Measurements from ENCODE around the gene RPS6KC1. TPM values are rescaled to one million over a fixed set of nuclear protein-coding genes. Genes with fewer than 3 reads are reported as not detected.

Gene RPS6KC1
- total and polyA plus RNA-seq, 9 of the 15 experiments (the other 6 are each of a cell fraction or from before 2014, with no cell fraction given), result 4.3 to 34.6 (median 20.9) TPM

DNA sequence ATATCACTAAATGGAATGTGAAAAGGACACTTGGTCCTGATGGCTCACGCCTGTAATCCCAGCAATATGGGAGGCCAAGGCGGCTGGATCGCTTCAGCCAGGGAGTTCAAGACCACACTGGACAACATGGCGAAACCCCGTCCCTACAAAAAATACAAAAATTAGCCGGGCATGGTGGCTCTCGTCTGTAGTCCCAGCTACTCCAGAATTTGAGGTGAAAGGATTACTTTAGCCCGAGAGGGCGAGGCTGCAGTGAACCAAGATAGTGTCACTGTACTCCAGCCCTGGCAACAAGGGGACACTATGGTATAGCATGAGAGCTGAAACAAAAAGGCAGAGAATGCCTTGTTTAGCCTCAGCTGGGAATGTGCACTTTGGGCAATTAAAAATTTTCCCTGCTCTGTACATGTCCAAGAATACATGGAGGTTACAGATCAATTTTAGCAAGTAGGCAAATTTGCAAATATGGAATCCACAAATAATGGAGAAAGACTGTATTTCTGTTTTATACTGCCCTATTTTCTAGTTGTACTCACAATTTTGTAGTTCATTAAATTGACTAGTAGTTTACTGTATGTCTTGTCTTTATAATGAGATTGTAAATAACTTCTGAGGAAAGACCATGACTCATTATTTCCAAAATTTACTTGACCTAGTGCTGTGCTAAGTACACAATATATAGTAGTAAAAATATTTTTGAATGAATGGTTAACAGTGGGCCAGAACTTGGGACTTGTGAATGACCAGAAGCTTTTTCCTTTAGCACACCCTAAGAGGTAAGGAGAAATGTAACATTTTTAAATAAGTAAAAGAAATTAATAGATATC is 33.4 kb upstream of the RPS6KC1 start (continued):
- TF ChIP-seq, protein P1, sequence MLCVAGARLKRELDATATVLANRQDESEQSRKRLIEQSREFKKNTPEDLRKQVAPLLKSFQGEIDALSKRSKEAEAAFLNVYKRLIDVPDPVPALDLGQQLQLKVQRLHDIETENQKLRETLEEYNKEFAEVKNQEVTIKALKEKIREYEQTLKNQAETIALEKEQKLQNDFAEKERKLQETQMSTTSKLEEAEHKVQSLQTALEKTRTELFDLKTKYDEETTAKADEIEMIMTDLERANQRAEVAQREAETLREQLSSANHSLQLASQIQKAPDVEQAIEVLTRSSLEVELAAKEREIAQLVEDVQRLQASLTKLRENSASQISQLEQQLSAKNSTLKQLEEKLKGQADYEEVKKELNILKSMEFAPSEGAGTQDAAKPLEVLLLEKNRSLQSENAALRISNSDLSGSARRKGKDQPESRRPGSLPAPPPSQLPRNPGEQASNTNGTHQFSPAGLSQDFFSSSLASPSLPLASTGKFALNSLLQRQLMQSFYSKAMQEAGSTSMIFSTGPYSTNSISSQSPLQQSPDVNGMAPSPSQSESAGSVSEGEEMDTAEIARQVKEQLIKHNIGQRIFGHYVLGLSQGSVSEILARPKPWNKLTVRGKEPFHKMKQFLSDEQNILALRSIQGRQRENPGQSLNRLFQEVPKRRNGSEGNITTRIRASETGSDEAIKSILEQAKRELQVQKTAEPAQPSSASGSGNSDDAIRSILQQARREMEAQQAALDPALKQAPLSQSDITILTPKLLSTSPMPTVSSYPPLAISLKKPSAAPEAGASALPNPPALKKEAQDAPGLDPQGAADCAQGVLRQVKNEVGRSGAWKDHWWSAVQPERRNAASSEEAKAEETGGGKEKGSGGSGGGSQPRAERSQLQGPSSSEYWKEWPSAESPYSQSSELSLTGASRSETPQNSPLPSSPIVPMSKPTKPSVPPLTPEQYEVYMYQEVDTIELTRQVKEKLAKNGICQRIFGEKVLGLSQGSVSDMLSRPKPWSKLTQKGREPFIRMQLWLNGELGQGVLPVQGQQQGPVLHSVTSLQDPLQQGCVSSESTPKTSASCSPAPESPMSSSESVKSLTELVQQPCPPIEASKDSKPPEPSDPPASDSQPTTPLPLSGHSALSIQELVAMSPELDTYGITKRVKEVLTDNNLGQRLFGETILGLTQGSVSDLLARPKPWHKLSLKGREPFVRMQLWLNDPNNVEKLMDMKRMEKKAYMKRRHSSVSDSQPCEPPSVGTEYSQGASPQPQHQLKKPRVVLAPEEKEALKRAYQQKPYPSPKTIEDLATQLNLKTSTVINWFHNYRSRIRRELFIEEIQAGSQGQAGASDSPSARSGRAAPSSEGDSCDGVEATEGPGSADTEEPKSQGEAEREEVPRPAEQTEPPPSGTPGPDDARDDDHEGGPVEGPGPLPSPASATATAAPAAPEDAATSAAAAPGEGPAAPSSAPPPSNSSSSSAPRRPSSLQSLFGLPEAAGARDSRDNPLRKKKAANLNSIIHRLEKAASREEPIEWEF (CRISPR knock-in tag; IDR thresholded peaks at IDR 0.05), result 0 out of 2 replicates have a peak, but pooled peaks have one; percentile 74
- TF ChIP-seq WHSC1 (IDR thresholded peaks at IDR 0.05; ENCODE audit: low read length) (no peak), ZNF354B (CRISPR knock-in tag; IDR thresholded peaks at IDR 0.05) (no peak), TSC22D4 (tag; IDR thresholded peaks at IDR 0.05) (no peak), EP400 (IDR thresholded peaks at IDR 0.05) (peak; percentile 32; the same call in 1 of the 2 replicates), NR3C1 (CRISPR knock-in tag; IDR thresholded peaks at IDR 0.05) (no peak)
- TF ChIP-seq, protein P2, sequence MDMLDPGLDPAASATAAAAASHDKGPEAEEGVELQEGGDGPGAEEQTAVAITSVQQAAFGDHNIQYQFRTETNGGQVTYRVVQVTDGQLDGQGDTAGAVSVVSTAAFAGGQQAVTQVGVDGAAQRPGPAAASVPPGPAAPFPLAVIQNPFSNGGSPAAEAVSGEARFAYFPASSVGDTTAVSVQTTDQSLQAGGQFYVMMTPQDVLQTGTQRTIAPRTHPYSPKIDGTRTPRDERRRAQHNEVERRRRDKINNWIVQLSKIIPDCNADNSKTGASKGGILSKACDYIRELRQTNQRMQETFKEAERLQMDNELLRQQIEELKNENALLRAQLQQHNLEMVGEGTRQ (CRISPR knock-in tag; IDR thresholded peaks at IDR 0.05), result no peak
- TF ChIP-seq, protein P3, sequence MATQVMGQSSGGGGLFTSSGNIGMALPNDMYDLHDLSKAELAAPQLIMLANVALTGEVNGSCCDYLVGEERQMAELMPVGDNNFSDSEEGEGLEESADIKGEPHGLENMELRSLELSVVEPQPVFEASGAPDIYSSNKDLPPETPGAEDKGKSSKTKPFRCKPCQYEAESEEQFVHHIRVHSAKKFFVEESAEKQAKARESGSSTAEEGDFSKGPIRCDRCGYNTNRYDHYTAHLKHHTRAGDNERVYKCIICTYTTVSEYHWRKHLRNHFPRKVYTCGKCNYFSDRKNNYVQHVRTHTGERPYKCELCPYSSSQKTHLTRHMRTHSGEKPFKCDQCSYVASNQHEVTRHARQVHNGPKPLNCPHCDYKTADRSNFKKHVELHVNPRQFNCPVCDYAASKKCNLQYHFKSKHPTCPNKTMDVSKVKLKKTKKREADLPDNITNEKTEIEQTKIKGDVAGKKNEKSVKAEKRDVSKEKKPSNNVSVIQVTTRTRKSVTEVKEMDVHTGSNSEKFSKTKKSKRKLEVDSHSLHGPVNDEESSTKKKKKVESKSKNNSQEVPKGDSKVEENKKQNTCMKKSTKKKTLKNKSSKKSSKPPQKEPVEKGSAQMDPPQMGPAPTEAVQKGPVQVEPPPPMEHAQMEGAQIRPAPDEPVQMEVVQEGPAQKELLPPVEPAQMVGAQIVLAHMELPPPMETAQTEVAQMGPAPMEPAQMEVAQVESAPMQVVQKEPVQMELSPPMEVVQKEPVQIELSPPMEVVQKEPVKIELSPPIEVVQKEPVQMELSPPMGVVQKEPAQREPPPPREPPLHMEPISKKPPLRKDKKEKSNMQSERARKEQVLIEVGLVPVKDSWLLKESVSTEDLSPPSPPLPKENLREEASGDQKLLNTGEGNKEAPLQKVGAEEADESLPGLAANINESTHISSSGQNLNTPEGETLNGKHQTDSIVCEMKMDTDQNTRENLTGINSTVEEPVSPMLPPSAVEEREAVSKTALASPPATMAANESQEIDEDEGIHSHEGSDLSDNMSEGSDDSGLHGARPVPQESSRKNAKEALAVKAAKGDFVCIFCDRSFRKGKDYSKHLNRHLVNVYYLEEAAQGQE (IDR thresholded peaks at IDR 0.05; ENCODE audit: borderline replicate concordance), result peak; percentile 41; the same call in 1 of the 2 replicates
- TF ChIP-seq, protein P3 (CRISPR knock-in tag; IDR thresholded peaks at IDR 0.05; ENCODE audit: low read depth), result no peak

All from K562 (cell line).